ENCODE data around the gene TUG1. TPM values are rescaled to one million over a fixed set of nuclear protein-coding genes. Genes with fewer than 3 reads are reported as not detected.

TUG1 gene
- polyA plus RNA-seq (2012; ENCODE audit: insufficient read length, low read depth): 32.8 TPM

- peak; percentile 46; the same call in 1 of the 2 replicates for TF ChIP-seq POLR2AphosphoS5 (IDR thresholded peaks at IDR 0.05; ENCODE audit: low read depth, low read length)
- TF ChIP-seq TAF1 (IDR thresholded peaks at IDR 0.05; ENCODE audit: borderline replicate concordance, insufficient read depth, low read length): peak; percentile 68; the same call in 1 of the 2 replicates
- no peak for TF ChIP-seq FOXP2 (optimal IDR thresholded peaks at IDR 0.05; ENCODE audit: borderline replicate concordance, extremely low read depth, extremely low read length, insufficient read depth)
- peak; percentile 1; the same call in 1 of the 2 replicates for TF ChIP-seq SIN3A (IDR thresholded peaks at IDR 0.05; ENCODE audit: borderline replicate concordance, insufficient read depth, low read length)
- TF ChIP-seq REST (IDR thresholded peaks at IDR 0.05; ENCODE audit: insufficient read depth in 1 of 2, low read depth in 2 of 2, low read length in 2 of 2): no peak
Observed at GRCh38 chr22:30968924-30969531, at the start of gene TUG1. TSS of gene TUG1 (plus strand) at chr22:30969265.

GRCh38 chr22:30919973-30920372 lies 49.1 kb upstream of the TUG1 start:
- TF ChIP-seq POLR2AphosphoS5 (IDR thresholded peaks at IDR 0.05; ENCODE audit: low read depth, low read length): no peak

- TF ChIP-seq REST (IDR thresholded peaks at IDR 0.05; ENCODE audit: insufficient read depth in 1 of 2, low read depth in 2 of 2, low read length in 2 of 2): no peak
- no peak for TF ChIP-seq TAF1 (IDR thresholded peaks at IDR 0.05; ENCODE audit: borderline replicate concordance, insufficient read depth, low read length)
- no peak for TF ChIP-seq FOXP2 (optimal IDR thresholded peaks at IDR 0.05; ENCODE audit: borderline replicate concordance, extremely low read depth, extremely low read length, insufficient read depth)
- TF ChIP-seq POLR2AphosphoS5 (IDR thresholded peaks at IDR 0.05; ENCODE audit: low read depth, low read length): no peak
- no peak for TF ChIP-seq SIN3A (IDR thresholded peaks at IDR 0.05; ENCODE audit: borderline replicate concordance, insufficient read depth, low read length)
Observed at GRCh38 chr22:30920407-30920806, 48.7 kb upstream of the TUG1 start.

- TF ChIP-seq SIN3A (IDR thresholded peaks at IDR 0.05; ENCODE audit: borderline replicate concordance, insufficient read depth, low read length) (no peak), FOXP2 (optimal IDR thresholded peaks at IDR 0.05; ENCODE audit: borderline replicate concordance, extremely low read depth, extremely low read length, insufficient read depth) (no peak), REST (IDR thresholded peaks at IDR 0.05; ENCODE audit: insufficient read depth in 1 of 2, low read depth in 2 of 2, low read length in 2 of 2) (no peak)
Observed at GRCh38 chr22:30921108-30921507, 48.0 kb upstream of the TUG1 start.

GRCh38 chr22:30922151-30922611 lies 46.9 kb upstream of the TUG1 start:
- TF ChIP-seq POLR2AphosphoS5 (IDR thresholded peaks at IDR 0.05; ENCODE audit: low read depth, low read length) (no peak), FOXP2 (optimal IDR thresholded peaks at IDR 0.05; ENCODE audit: borderline replicate concordance, extremely low read depth, extremely low read length, insufficient read depth) (no peak), REST (IDR thresholded peaks at IDR 0.05; ENCODE audit: insufficient read depth in 1 of 2, low read depth in 2 of 2, low read length in 2 of 2) (no peak), TAF1 (IDR thresholded peaks at IDR 0.05; ENCODE audit: borderline replicate concordance, insufficient read depth, low read length) (no peak), SIN3A (IDR thresholded peaks at IDR 0.05; ENCODE audit: borderline replicate concordance, insufficient read depth, low read length) (no peak)

All from PFSK-1 (cell line).